Measurements from ENCODE around the gene ABCC1.

ABCC1 gene

DNA sequence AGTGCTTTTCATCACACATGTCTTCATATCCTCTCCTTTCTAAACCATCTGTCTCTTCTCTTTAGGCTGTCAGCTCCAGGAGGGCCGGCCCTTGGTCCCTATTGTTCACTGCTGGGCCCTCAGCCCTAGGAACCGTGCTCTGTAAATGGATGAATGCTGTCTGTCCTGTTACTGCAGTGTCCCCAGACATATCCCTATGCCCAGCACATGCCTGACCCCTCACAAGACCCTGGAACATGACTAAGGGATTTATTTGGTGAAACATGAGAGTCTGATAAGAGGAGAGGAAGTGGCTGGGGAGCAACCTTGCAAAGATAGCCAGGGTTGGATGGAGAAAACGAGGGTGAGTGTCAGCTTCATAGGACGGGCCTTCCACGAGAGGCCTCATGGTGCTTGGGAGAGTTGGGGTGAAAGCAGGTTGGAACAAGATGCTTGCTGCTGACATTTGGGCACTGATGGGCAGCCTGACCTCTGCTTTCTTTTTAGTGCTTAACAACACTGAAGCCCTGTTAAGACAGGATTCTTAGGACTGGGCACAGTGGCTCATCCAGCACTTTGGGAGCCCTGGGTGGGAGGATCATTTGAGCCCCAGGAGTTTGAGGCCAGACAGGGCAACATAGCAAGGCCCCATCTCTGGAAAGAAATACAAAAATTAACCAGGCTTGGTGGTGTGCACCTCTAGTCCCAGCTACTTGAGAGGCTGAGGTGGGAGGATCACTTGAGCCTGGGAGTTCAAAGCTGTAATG is 39.0 kb downstream of the ABCC1 start:
- Histone ChIP-seq H3K4me3 (ENCODE audit: insufficient read depth, low read depth, low read length, poor library complexity, severe bottlenecking) (no peak overlapping the region), H3K36me3 (ENCODE audit: control insufficient read depth, insufficient read depth, low read length) (peaks cover 3% of the 10 kb centered on the region), H3K9me3 (ENCODE audit: control insufficient read depth, low read length) (no peaks in the 10 kb centered on the region), H3K27ac (ENCODE audit: insufficient read depth, low read length, poor library complexity, severe bottlenecking) (no peak overlapping the region), H3K4me1 (ENCODE audit: control insufficient read depth, insufficient read depth, low read length, poor library complexity, severe bottlenecking) (no peaks in the 10 kb centered on the region), H3K27me3 (replicated peaks; ENCODE audit: control insufficient read depth, insufficient read depth, low read length, poor library complexity, severe bottlenecking) (no peaks in the 10 kb centered on the region)
- DNase-seq = no peak

DNA sequence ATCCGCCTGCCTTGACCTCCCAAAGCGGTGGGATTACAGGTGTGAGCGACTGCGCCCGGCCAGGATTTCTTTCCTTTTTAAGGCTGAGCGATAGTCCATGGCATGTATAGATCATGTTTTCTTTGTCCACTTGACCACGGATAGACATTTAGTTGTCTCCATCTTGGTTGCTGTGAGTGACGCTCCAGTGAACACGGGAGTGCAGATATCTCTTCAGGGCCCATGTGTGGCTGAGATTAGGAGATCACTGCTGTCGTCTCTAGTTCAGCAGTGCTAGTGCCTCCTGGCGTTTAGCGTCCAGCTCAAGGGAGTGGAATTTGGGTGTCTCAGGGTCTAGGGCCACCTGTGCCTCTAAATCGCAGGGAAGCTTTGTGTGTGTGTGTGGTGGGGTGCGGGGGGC is 41.5 kb downstream of the ABCC1 start:
- no peaks in the 10 kb centered on the region for H3K27me3 ChIP-seq (replicated peaks; ENCODE audit: control insufficient read depth, insufficient read depth, low read length, poor library complexity, severe bottlenecking)
- H3K4me1 ChIP-seq (ENCODE audit: control insufficient read depth, insufficient read depth, low read length, poor library complexity, severe bottlenecking) = no peaks in the 10 kb centered on the region
- DNase-seq = no peak
- H3K36me3 ChIP-seq (ENCODE audit: control insufficient read depth, insufficient read depth, low read length) = peaks cover 3% of the 10 kb centered on the region
- H3K4me3 ChIP-seq (ENCODE audit: insufficient read depth, low read depth, low read length, poor library complexity, severe bottlenecking) = no peak overlapping the region
- no peaks in the 10 kb centered on the region for H3K9me3 ChIP-seq (ENCODE audit: control insufficient read depth, low read length)
- H3K27ac ChIP-seq (ENCODE audit: insufficient read depth, low read length, poor library complexity, severe bottlenecking) = no peak overlapping the region

DNA sequence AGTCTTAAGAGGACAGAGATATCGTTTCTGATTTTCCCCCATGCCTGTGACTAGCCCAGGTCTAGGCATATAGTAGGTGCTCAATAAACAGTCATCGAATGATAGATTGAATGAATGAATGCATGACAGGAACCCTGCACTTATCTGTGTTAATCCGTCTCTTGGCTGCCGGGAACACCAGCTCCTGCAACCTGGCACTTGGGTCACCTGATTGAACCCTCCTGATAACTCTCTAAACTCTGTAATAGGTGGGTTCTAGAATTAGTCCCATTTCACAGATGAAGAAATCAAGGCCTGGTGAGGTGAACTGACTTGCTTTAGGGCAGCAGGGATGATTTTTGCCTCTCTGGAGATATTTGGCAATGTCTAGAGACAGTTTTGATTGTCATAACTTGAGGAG is 43.7 kb downstream of the ABCC1 start:
- H3K36me3 ChIP-seq (ENCODE audit: control insufficient read depth, insufficient read depth, low read length) = peaks cover 3% of the 10 kb centered on the region
- DNase-seq = no peak
- H3K4me1 ChIP-seq (ENCODE audit: control insufficient read depth, insufficient read depth, low read length, poor library complexity, severe bottlenecking) = no peaks in the 10 kb centered on the region
- no peaks in the 10 kb centered on the region for H3K27me3 ChIP-seq (replicated peaks; ENCODE audit: control insufficient read depth, insufficient read depth, low read length, poor library complexity, severe bottlenecking)
- no peak overlapping the region for H3K4me3 ChIP-seq (ENCODE audit: insufficient read depth, low read depth, low read length, poor library complexity, severe bottlenecking)
- H3K27ac ChIP-seq (ENCODE audit: insufficient read depth, low read length, poor library complexity, severe bottlenecking) = no peak overlapping the region
- no peaks in the 10 kb centered on the region for H3K9me3 ChIP-seq (ENCODE audit: control insufficient read depth, low read length)

DNA sequence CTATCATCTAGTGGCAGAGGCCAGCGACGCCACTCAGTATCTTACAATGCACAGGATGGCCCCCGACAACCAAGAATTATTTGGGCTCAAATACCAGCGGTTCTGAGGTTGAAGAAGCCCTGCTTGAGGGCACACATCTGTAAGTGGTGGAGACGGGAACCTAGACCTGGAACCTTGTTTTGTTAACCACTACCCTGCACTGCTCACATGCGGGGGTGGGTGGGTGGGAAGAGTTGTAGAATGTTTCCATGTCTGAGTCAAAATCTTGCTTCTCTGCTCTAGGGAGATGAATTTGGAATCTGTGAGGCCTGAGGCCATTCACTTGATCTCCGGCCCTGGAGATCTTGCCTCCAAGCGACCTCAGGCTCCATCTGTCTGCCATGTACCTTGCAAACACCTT is 44.1 kb downstream of the ABCC1 start:
- peaks cover 3% of the 10 kb centered on the region for H3K36me3 ChIP-seq (ENCODE audit: control insufficient read depth, insufficient read depth, low read length)
- H3K4me1 ChIP-seq (ENCODE audit: control insufficient read depth, insufficient read depth, low read length, poor library complexity, severe bottlenecking) = peaks cover 2% of the 10 kb centered on the region
- H3K4me3 ChIP-seq (ENCODE audit: insufficient read depth, low read depth, low read length, poor library complexity, severe bottlenecking) = no peak overlapping the region
- H3K27ac ChIP-seq (ENCODE audit: insufficient read depth, low read length, poor library complexity, severe bottlenecking) = no peak overlapping the region
- no peaks in the 10 kb centered on the region for H3K27me3 ChIP-seq (replicated peaks; ENCODE audit: control insufficient read depth, insufficient read depth, low read length, poor library complexity, severe bottlenecking)
- no peak for DNase-seq
- H3K9me3 ChIP-seq (ENCODE audit: control insufficient read depth, low read length) = no peaks in the 10 kb centered on the region

DNA sequence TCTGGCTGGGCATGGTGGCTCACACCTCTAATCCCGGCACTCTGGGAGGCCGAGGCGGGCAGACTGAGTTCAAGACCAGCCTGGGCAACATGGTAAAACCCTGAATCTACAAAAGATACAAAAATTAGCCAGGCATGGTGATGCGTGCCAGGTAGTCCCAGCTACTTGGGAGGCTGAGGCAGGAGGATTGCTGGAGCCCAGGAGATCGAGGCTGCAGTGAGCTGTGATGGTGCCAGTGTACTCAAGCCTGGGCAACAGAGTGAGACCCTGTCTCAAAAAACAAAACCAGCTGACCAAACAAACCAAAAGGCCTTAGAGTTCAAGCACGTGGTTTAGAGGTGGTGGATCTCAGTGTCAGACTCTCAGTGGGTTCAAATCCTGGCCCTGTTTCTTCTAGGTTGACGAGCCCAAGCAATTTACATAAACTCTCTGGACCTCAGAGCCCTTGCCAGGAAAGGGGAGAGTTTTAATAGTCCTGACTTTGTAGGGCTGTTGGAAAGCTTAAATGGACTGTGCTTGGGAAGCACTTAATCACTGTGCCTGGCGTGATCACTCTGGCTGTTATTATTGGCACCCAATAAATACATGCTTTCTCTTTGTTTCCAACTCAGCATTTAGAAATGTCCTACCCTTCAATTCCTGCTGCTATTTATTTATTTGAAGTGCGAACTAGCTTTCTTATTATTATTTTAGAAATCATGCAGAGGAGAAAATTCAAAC is 44.7 kb downstream of the ABCC1 start:
- Histone ChIP-seq H3K27me3 (replicated peaks; ENCODE audit: control insufficient read depth, insufficient read depth, low read length, poor library complexity, severe bottlenecking) (no peaks in the 10 kb centered on the region), H3K27ac (ENCODE audit: insufficient read depth, low read length, poor library complexity, severe bottlenecking) (no peak overlapping the region), H3K4me1 (ENCODE audit: control insufficient read depth, insufficient read depth, low read length, poor library complexity, severe bottlenecking) (peaks cover 3% of the 10 kb centered on the region), H3K36me3 (ENCODE audit: control insufficient read depth, insufficient read depth, low read length) (peaks cover 3% of the 10 kb centered on the region), H3K4me3 (ENCODE audit: insufficient read depth, low read depth, low read length, poor library complexity, severe bottlenecking) (no peak overlapping the region), H3K9me3 (ENCODE audit: control insufficient read depth, low read length) (no peaks in the 10 kb centered on the region)
- no peak for DNase-seq

DNA sequence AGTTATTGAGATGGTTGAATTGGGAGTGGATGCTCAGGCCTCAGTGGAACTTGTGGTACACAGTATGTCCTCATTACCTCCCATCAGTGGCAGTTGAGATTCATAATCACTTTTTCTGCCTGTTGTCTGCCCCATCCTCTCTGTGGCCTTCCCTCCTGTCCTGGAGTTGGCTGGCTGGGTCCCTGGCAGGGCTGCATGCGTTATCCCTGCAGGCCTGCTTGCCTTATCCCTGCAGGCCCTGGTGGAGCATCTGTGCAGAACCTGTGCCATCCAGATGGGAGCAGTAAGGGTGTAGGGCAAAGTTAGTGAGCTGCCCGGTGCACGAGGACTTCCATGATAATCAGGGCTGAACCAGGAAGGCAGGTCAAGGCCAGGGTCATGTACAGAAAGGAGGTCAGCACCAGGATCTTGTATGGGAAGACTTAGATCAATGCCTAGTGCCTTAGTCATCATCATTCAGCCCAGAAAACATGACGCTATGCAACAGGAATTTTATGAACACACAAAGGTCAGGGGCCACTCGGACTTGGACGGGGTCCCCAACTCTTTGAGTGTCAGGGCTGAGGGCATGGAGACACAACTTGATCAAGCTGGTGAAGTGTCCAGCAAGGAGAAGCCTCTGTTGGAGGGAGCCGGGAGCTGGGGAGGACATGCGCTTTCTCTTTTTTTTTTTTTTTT is 47.2 kb downstream of the ABCC1 start:
- H3K27ac ChIP-seq (ENCODE audit: insufficient read depth, low read length, poor library complexity, severe bottlenecking) = no peak overlapping the region
- H3K4me1 ChIP-seq (ENCODE audit: control insufficient read depth, insufficient read depth, low read length, poor library complexity, severe bottlenecking) = peaks cover 3% of the 10 kb centered on the region
- no peaks in the 10 kb centered on the region for H3K9me3 ChIP-seq (ENCODE audit: control insufficient read depth, low read length)
- H3K4me3 ChIP-seq (ENCODE audit: insufficient read depth, low read depth, low read length, poor library complexity, severe bottlenecking) = no peak overlapping the region
- DNase-seq = no peak
- peaks cover 3% of the 10 kb centered on the region for H3K36me3 ChIP-seq (ENCODE audit: control insufficient read depth, insufficient read depth, low read length)
- H3K27me3 ChIP-seq (replicated peaks; ENCODE audit: control insufficient read depth, insufficient read depth, low read length, poor library complexity, severe bottlenecking) = no peaks in the 10 kb centered on the region

DNA sequence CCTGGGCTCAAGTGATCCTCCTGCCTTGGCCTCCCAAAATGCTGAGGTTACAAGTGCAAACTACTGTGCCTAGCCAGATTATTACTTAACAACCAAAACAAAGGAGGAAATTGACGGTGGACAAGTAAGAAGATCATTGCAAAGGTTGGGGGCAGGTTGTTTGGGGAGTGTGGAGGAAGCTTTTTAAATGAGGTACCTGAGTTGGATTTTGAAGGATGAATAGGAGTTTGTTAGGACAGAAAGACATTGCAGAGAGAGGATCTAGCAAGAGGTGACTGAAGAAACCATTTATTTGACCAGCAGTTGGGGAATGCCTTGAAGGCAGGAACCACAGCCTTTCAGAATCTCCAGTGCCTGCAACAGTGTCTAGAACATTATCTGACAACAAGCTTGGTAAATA is 51.3 kb downstream of the ABCC1 start:
- Histone ChIP-seq H3K27ac (ENCODE audit: insufficient read depth, low read length, poor library complexity, severe bottlenecking) (no peak overlapping the region), H3K4me1 (ENCODE audit: control insufficient read depth, insufficient read depth, low read length, poor library complexity, severe bottlenecking) (peaks cover 3% of the 10 kb centered on the region), H3K27me3 (replicated peaks; ENCODE audit: control insufficient read depth, insufficient read depth, low read length, poor library complexity, severe bottlenecking) (no peaks in the 10 kb centered on the region), H3K9me3 (ENCODE audit: control insufficient read depth, low read length) (no peaks in the 10 kb centered on the region), H3K36me3 (ENCODE audit: control insufficient read depth, insufficient read depth, low read length) (no peaks in the 10 kb centered on the region), H3K4me3 (ENCODE audit: insufficient read depth, low read depth, low read length, poor library complexity, severe bottlenecking) (no peak overlapping the region)
- no peak for DNase-seq

DNA sequence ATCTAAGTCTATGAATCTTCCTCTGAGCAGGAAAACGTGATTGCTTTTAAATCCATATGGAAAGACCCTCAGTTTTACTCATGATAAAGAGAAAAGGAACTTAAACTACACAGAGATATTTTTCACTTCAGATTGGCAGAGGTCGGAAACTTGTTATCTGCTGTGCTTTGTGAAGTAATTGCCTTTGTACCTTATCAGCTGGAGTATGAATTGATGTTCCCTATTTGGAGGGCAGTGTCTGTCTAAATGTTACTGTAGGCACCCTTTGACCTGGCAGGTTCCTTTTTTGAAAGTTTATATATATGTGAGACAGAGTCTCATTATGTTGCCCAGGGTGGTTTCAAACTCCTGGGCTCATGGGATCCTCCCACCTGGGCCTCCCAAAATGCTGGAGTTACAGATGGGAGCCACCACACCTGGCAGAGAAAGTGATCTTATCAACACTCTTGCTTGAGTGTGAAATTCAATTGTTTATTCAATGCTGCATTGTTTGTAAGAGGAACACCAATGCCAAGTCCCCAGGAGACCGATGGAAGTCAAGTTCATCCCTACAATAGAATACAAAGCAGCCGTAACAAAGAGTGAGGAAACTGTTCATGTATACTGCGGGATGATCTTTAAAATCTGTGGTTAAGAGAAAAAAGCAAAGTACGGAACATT is 52.3 kb downstream of the ABCC1 start:
- no peak for DNase-seq
- H3K27ac ChIP-seq (ENCODE audit: insufficient read depth, low read length, poor library complexity, severe bottlenecking) = no peak overlapping the region
- H3K4me1 ChIP-seq (ENCODE audit: control insufficient read depth, insufficient read depth, low read length, poor library complexity, severe bottlenecking) = peaks cover 3% of the 10 kb centered on the region
- H3K27me3 ChIP-seq (replicated peaks; ENCODE audit: control insufficient read depth, insufficient read depth, low read length, poor library complexity, severe bottlenecking) = no peaks in the 10 kb centered on the region
- H3K4me3 ChIP-seq (ENCODE audit: insufficient read depth, low read depth, low read length, poor library complexity, severe bottlenecking) = no peak overlapping the region
- H3K9me3 ChIP-seq (ENCODE audit: control insufficient read depth, low read length) = no peaks in the 10 kb centered on the region
- no peaks in the 10 kb centered on the region for H3K36me3 ChIP-seq (ENCODE audit: control insufficient read depth, insufficient read depth, low read length)

DNA sequence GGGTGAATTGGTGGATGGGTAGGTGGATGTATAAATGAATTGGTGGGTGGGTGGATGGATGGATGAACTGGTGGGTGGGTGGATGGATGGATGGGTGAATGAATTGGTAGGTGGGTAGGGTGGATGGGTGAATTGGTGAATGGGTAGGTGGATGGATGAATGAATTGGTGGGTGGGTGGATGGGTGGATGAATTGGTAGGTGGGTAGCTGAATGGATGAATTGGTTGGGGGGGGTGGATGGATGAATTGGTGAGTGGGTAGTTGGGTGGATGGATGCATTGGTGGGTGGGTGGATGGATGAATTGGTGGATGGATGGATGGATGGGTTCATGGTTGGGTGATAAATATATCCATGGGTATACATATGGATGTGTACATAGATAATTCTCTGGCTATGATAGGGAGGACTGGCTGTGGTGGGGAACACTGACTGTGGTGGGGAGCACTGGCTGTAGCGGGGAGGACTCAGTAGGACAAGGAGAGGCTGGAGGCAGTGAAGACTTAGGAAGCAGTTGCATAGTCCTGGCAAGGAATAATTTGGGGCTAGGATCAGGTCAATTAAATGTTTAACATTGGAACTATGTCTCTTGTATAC is 54.4 kb downstream of the ABCC1 start:
- no peaks in the 10 kb centered on the region for H3K27me3 ChIP-seq (replicated peaks; ENCODE audit: control insufficient read depth, insufficient read depth, low read length, poor library complexity, severe bottlenecking)
- H3K27ac ChIP-seq (ENCODE audit: insufficient read depth, low read length, poor library complexity, severe bottlenecking) = no peak overlapping the region
- H3K9me3 ChIP-seq (ENCODE audit: control insufficient read depth, low read length) = no peaks in the 10 kb centered on the region
- no peaks in the 10 kb centered on the region for H3K4me1 ChIP-seq (ENCODE audit: control insufficient read depth, insufficient read depth, low read length, poor library complexity, severe bottlenecking)
- H3K4me3 ChIP-seq (ENCODE audit: insufficient read depth, low read depth, low read length, poor library complexity, severe bottlenecking) = no peak overlapping the region
- DNase-seq = no peak
- no peaks in the 10 kb centered on the region for H3K36me3 ChIP-seq (ENCODE audit: control insufficient read depth, insufficient read depth, low read length)
